HTERT RPE-1 (cell line): ENCODE measurements around the gene IFT52.
"Not testable (repeated sequence)": the region's sequence is repeated elsewhere in the genome, so short reads cannot be mapped to it uniquely, and the experiment has no call there.

Source experiments
- in situ Hi-C: fragments of 300-500 bp; cut with MboI; formaldehyde crosslinking; loops from 4 replicates; pipeline ENCODE4 v1.14.3; 2020; ENCODE audit warnings: low sequenced_read_pairs

Gene IFT52

GRCh38 chr20:43565758-43566104, 25.0 kb upstream of the IFT52 start:
- in situ Hi-C loops, result no loop called here

- in situ Hi-C loops, result no loop called here
Observed at GRCh38 chr20:43567477-43567876, 23.3 kb upstream of the IFT52 start.

- in situ Hi-C loops, result no loop called here
Observed at GRCh38 chr20:43568706-43569105, 22.0 kb upstream of the IFT52 start.

GRCh38 chr20:43569282-43569681, 21.5 kb upstream of the IFT52 start:
- in situ Hi-C loops, result no loop called here

- in situ Hi-C loops, result no loop called here
Observed at GRCh38 chr20:43570496-43570895, 20.2 kb upstream of the IFT52 start.

- in situ Hi-C loops, result no loop called here
Observed at GRCh38 chr20:43571310-43571709, 19.4 kb upstream of the IFT52 start.

- in situ Hi-C loops, result no loop called here
Observed at GRCh38 chr20:43571771-43572170, 19.0 kb upstream of the IFT52 start.

GRCh38 chr20:43572891-43573290, 17.8 kb upstream of the IFT52 start:
- in situ Hi-C loops, result no loop called here

GRCh38 chr20:43576108-43576507, 14.6 kb upstream of the IFT52 start:
- in situ Hi-C loops, result no loop called here

GRCh38 chr20:43579861-43580793, 10.6 kb upstream of the IFT52 start:
- in situ Hi-C loops, result no loop called here

- in situ Hi-C loops, result no loop called here
Observed at GRCh38 chr20:43583133-43583864, 7.4 kb upstream of the IFT52 start.

GRCh38 chr20:43583982-43584432, 6.7 kb upstream of the IFT52 start:
- in situ Hi-C loops, result no loop called here

GRCh38 chr20:43584448-43585136, 6.1 kb upstream of the IFT52 start:
- in situ Hi-C loops, result no loop called here

- in situ Hi-C loops, result no loop called here
Observed at GRCh38 chr20:43586641-43587040, 4.1 kb upstream of the IFT52 start.

- in situ Hi-C loops, result not testable (repeated sequence)
Observed at GRCh38 chr20:43588526-43588925, 2.2 kb upstream of the IFT52 start.

- in situ Hi-C loops, result no loop called here
Observed at GRCh38 chr20:43590036-43590391, 723 bp upstream of the IFT52 start.

- in situ Hi-C loops, result not testable (repeated sequence)
Observed at GRCh38 chr20:43601960-43602359, 11.2 kb downstream of the IFT52 start.

- in situ Hi-C loops, result no loop called here
Observed at GRCh38 chr20:43603124-43603523, 12.4 kb downstream of the IFT52 start.

GRCh38 chr20:43605715-43606114, 15.0 kb downstream of the IFT52 start:
- in situ Hi-C loops, result no loop called here

GRCh38 chr20:43607278-43607677, 16.5 kb downstream of the IFT52 start:
- in situ Hi-C loops, result not testable (repeated sequence)

- in situ Hi-C loops, result no loop called here
Observed at GRCh38 chr20:43631598-43631997, 40.9 kb downstream of the IFT52 start.

GRCh38 chr20:43636429-43636828, 45.7 kb downstream of the IFT52 start:
- in situ Hi-C loops, result no loop called here
